Mononuclear cell (primary cell): ENCODE data around the gene ACRBP. TPM values are rescaled to one million over a fixed set of nuclear protein-coding genes. Genes with fewer than 3 reads are reported as not detected.
"Not testable (repeated sequence)": the region's sequence is repeated elsewhere in the genome, so short reads cannot be mapped to it uniquely, and the experiment has no call there.

Experiments
- H3K27me3 ChIP-seq: 2 replicates; pipeline ENCODE4 v1.6.0; 2011; ENCODE audit warnings: low read length, control low read depth; ENCODE audit not compliant: insufficient read depth
- H3K4me1 ChIP-seq: 2 replicates; pipeline ENCODE4 v1.5.1; 2011; ENCODE audit warnings: mild to moderate bottlenecking, low read length, control low read depth; ENCODE audit not compliant: insufficient read depth
- H3K4me3 ChIP-seq: 2 replicates; pipeline ENCODE4 v1.5.1; 2011; ENCODE audit warnings: mild to moderate bottlenecking, low read length, moderate library complexity
- H3K9me3 ChIP-seq: 2 replicates; pipeline ENCODE4 v1.5.1; 2011; ENCODE audit warnings: low read depth, mild to moderate bottlenecking, control low read depth, low read length
- total RNA-seq: library from RNA; depleted of rRNA; stranded (reverse); fragments of >200 nt; gene quantifications from one replicate; pipeline ENCODE4 v1.2.3, GENCODE V29; 2012

The ACRBP gene
- total RNA-seq, 1 donor = 24.1 TPM

DNA sequence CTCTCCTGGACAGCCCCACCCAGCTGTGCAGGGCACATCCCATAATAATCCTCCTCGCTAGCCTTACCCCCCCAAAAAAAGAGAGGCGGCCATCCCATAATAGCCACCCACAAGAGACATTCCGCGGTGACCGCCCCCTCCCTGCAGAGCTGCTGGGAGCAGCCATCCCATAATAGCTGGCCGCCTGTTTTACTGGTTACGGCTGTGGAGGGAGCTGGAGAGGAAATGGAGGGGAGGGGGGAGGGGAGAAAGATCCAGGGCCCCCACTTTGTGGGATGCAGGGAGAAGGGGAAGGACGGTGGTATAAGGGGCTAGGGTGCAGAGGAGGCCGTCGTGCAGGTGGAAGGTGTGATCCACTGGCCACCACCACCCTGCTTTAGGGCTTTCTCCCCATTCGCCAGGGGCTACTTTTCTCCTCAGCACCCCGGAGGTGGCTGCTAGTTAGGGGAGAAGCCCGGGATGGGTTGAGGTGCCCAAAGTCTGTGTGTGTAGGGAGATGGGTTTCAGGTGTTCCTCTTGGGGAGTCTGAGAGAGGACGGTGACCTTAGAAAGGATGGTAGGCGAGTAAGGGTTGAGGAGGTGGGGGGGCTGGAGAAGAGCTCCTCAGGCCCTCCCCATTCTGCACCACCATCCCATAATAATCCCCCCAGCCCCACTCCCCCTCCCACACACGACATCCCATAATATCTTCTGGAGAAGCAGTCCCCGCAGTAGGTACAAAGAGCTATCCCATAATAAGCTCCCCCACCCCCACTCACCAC, 34.0 kb downstream of the ACRBP start:
- H3K4me3 ChIP-seq = no peak overlapping the region
- no peaks in the 10 kb centered on the region for H3K9me3 ChIP-seq
- H3K4me1 ChIP-seq = peaks cover 45% of the 10 kb centered on the region
- no peaks in the 10 kb centered on the region for H3K27me3 ChIP-seq

DNA sequence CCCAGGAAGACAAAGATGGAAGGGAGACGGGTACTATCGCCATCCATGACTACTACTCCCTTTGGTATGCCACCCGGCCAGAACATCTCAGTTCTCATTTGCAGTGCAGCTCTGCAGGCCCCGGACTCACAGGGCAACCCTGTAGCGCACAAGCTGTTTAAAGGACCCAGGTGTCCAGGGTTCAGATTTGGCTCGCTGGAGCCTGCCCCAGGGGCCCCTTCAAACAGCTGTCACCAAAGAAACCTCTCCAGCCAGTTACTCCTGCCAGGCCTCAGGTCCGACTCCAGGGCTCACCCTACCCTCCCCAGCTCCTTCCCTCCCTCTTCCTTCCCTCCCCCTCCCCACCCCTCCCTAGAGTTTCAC, 34.6 kb downstream of the ACRBP start:
- H3K27me3 ChIP-seq = no peaks in the 10 kb centered on the region
- no peak overlapping the region for H3K4me3 ChIP-seq

DNA sequence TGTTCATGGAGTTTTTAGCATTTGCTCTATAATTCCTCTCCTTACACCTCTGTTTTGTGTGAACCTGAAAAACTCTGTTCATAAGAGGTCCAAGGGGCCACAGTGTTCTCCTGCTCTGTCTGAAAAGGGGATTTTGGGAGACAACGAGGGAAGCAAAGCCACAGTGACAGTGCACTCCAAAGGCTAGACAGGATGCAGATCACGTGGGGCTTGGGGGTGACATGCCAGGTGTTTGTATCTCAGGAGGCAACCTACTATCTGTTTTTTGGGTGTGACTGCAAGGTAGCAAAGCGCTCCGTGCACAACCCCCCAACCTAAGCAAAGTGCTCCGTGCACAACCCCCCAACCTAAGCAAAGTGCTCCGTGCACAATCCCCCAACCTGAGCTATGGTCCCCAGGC, 35.0 kb downstream of the ACRBP start:
- Histone ChIP-seq H3K4me1 (peaks cover 44% of the 10 kb centered on the region), H3K4me3 (no peak overlapping the region)

More for the DNA sequence above, 34.6 kb downstream of the ACRBP start:
- Histone ChIP-seq H3K4me1 (peaks cover 45% of the 10 kb centered on the region), H3K9me3 (no peaks in the 10 kb centered on the region)

DNA sequence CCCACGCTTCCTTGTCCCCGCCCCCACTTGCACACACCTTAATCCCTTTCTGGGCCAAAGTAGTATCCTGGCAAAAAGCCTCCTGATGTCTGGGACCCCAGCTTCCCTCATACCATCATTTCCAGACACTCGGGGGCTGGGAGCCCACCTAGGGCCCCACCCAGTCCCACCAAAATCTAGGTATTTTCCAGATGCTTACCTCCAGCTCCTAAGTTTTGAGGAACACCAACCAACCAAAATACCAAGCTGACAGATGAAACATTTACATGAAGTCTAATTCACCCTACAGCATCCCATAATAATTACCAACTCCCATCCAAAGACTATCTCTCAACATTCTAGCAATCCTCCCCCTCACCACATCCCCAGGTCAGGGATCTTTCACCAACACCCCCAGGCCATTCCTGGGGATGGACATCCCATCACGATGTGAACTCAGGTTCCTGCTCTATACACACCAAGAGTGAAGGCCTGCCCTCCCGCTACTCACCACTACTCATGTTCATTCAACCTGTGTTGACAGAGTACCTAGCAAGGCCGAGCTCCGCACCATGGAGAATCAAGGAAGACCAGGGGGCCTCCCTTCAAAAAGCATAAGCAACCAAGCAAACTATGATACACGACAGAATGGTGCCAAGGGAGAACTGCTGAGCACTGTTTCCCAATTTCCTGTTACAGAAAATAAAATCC, 38.5 kb downstream of the ACRBP start:
- H3K27me3 ChIP-seq = no peaks in the 10 kb centered on the region
- H3K4me1 ChIP-seq = peaks cover 57% of the 10 kb centered on the region
- H3K4me3 ChIP-seq = no peak overlapping the region
- no peaks in the 10 kb centered on the region for H3K9me3 ChIP-seq

More for the DNA sequence above, 35.0 kb downstream of the ACRBP start:
- Histone ChIP-seq H3K27me3 (no peaks in the 10 kb centered on the region), H3K9me3 (no peaks in the 10 kb centered on the region)

DNA sequence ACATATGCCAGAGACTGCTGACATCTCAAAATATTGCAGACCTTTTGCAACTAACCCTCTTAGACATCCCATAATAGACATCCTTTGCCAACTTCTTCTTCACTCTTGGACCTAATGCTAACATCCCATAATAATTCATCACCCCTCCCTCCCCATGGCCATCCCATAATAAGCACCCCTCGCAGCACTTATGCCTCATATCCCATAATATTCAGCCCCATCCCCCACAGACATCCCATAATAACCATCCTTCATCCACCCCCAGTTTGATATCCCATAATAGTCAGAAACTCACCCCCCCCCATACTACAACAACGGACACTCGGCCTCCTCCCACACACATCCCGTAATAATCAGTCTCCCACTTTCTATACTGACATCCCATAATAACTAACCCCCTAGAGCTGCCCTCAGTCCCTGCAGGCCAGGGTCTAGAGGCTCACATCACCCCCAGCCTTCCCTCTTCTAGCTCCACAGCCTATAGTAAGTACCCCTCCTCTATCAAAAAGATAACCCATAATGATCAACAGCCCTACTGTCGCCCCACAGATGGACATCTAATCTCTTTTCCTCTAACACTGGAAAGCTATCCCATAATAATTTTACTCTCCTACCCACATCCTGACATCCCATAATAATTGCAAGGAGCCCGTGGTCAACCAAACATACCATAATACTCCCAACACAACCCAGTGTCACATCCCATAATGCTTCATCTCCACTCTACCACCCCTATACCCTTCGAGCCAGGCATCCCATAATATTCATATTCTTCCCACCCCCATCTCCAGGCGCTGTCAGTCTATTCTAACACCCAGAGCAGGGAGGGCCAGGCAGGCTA, 39.3 kb downstream of the ACRBP start:
- H3K27me3 ChIP-seq = no peaks in the 10 kb centered on the region
- H3K4me1 ChIP-seq = peaks cover 58% of the 10 kb centered on the region
- no peaks in the 10 kb centered on the region for H3K9me3 ChIP-seq
- no peak overlapping the region for H3K4me3 ChIP-seq

DNA sequence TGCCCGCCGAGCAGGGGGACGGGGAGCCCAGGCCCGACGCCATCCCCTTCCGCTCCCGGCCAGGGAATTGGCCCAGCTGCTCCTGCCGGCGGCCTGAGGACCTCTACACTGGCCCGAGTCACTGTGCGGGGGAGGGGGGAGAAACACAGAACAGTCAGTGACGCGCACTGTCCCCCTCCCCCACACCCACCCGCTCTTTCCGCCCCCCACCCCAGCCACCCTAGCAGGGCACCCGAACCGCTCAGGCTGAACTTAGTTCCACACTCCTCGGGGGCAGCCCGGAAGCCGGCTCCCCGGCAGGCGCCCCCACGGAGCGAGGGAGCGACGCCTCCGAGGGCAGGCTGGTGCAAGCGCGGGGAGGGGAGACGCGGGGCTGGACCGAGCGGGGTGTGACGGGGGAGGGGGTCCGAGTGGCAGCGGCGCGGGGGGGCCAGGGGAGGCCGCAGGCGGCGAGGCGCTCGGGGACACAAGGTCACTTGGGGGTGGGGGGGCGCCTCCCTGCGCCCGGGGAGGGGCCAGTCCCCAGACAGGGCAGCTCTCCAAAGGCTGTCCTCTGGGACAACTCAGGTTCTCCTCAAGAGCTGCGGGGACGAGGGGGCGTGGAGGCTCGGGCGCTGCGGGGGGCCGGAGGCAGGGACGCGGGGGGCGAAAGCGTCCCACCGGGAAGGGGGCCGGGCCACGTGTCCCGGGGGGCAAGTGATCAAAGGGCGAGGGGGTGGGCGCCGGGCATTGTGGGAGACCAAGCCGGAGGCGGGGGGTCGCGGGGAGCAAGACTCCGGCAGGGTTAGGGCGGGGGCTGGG, 40.7 kb downstream of the ACRBP start:
- H3K9me3 ChIP-seq = no peaks in the 10 kb centered on the region
- no peaks in the 10 kb centered on the region for H3K27me3 ChIP-seq
- H3K4me1 ChIP-seq = peaks cover 50% of the 10 kb centered on the region
- H3K4me3 ChIP-seq = peak overlapping the region; percentile 69

DNA sequence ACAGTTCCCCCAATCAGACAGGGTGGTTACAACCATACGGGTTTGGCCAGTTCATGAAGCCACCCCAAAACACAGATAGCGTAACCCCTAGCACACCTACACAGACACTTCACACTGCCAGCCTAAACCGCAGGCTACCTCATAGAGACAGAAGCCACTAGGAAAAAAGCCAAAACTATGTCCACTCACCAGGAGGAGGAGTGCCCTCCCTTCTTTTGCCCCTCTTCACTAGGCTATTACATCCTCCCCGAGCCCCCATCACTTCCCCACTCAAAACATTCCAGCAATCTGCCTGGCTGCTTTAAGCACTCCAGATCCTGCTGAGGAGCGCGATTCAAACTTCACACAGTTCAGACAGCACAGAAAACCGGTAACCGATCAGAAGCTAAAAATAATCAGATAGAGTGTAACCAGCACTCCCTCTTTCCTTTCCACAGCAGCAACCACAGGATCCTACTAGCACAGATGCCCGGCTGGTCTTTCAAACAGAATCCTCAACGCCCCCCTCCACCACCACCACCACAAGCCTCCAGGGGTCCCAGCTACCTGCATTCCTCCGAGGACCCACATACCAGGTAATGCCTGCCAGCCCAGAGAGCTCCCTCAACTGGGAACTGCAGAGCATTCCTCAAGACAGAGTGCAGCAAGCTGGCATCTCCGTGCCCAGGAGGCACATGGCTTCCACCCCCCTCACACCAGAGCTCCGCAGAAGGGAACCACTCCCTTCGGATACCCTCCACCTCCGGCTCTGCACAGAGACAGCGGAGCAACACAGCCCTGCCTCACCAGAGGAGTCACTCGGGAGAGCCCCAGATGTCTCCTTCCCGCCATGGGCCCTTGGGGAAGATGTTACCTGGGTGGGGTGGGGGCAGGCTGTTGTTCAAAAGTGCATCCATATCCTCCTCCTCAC, 41.6 kb downstream of the ACRBP start:
- H3K9me3 ChIP-seq = no peaks in the 10 kb centered on the region
- H3K4me3 ChIP-seq = peak overlapping the region; percentile 69
- H3K27me3 ChIP-seq = no peaks in the 10 kb centered on the region
- peaks cover 46% of the 10 kb centered on the region for H3K4me1 ChIP-seq

DNA sequence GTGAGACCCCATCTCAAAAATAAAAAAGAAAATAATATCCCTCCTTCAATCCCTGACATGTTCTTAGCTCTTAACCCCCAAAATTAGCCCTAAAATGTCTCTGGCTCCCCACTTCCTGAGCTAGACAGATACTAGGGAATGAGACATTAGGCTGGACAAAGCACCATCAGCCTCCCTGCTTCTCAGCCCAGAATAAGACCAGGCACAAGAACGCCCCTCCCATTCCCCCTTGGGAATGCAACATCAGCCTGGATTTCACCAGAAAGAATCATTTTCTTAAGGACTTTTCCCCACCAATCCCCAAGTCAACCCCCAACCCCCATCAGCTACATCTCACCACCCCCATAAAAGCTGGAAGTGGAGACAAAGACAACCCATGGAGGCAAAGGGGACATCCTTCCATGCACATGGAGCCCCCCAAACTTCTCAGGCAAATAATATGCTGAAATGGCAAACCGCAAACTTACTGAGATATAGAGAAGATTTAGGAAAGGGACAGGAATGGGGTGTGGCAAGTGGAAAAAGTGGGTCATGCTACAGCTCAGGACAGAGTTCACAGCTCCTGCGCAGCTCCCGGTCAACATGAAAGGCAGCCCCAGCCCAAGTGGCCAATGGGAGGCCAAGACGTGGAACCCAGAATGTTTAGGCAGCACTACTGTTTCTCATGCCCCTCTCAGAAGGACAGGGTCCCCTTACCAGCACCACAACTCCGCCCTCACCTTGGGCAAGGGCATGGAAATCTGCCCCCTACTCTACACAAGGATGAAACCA, 42.8 kb downstream of the ACRBP start:
- no peaks in the 10 kb centered on the region for H3K27me3 ChIP-seq
- no peaks in the 10 kb centered on the region for H3K9me3 ChIP-seq
- H3K4me3 ChIP-seq = no peak overlapping the region
- peaks cover 46% of the 10 kb centered on the region for H3K4me1 ChIP-seq

DNA sequence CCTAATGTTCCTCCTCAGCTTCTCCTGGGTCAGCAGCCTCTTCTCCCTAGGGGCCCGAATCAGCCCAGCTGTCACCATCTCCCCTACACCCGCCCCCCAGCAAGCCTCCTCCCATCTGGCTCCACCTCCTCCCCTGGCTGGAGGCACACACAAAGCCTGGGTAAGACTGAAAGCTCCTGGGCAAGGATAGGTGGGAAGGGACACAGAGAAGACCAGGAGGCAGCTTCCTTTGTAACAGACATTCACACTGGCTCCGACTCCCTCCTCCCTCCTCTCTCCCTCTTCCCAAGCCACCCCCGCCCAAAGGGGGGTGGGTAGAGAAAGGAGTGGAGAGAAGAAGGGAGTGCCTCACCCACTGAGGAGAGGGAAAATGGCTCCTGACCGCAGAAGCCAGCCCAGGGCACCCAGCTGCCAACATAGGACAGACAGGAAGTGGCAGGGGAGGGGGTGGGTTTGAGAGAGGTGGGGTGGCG, 44.1 kb downstream of the ACRBP start:
- no peaks in the 10 kb centered on the region for H3K9me3 ChIP-seq
- no peak overlapping the region for H3K4me3 ChIP-seq
- H3K4me1 ChIP-seq = peaks cover 43% of the 10 kb centered on the region
- H3K27me3 ChIP-seq = no peaks in the 10 kb centered on the region

DNA sequence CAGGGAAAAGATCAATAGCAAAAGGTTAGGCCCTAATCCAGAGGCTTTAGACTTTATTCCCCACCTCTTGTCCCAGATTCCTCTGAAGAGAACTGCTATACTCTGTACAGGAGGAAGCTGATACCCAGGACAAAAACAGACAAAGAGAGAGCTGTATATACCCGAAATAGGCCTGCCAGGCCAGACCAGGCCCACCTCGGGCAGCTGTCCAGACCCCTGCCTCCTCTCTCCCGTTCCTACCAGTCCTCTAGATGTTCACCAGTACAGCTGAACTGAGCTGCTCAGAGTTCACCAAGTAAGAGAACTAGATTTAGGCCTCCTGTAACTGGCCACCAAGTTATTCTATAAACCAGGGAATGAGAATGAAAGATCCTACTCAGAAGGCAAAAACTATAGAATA, 44.7 kb downstream of the ACRBP start:
- Histone ChIP-seq H3K4me3 (no peak overlapping the region), H3K27me3 (no peaks in the 10 kb centered on the region), H3K4me1 (peaks cover 37% of the 10 kb centered on the region), H3K9me3 (no peaks in the 10 kb centered on the region)

DNA sequence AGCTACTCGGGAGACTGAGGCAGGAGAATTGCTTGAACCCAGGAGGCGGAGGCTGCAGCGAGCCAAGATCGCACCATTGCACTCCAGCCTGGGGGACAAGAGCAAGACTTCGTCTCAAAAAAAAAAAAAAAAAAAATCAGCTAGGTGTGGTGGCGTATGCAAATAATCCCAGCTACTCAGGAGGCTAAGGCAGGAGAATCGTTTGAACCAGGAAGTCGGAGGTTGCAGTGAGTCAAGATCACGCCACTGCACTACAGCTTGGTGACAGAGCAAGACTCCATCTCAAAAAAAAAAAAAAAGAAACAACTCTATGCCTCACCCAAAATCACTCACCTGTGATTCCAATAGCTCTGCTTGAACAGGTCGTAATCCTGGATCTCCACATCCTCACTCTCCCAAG, 51.6 kb downstream of the ACRBP start:
- H3K9me3 ChIP-seq, H3K4me3 ChIP-seq, H3K27me3 ChIP-seq, H3K4me1 ChIP-seq: not testable (repeated sequence)

DNA sequence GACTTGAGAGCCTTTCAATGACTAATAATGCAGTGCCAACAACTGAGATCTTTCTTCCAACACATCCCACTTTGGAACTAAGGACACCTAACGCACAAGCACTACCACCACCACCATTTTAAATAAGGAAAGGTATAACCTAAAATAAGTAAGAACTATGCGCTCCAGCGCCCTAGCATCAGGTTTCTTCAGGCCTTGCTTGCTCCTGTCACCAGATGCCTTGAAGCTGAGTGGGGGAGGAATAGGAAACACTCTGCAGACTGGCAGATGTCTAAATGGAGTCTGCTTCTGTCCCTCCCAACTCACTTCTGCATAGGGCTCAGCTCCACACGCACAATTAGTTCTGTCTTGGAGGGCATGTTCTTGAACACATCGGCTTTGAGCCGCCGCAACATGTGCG, 55.1 kb downstream of the ACRBP start:
- Histone ChIP-seq H3K4me3 (no peak overlapping the region), H3K27me3 (no peaks in the 10 kb centered on the region), H3K9me3 (no peaks in the 10 kb centered on the region), H3K4me1 (no peaks in the 10 kb centered on the region)
